ENCODE data around the gene VSTM4.

The VSTM4 gene

GRCh38 chr10:49040601-49041000, 74.7 kb downstream of the VSTM4 start:
- Mint-ChIP-seq H3K4me1 (peaks cover 5% of the 10 kb centered on the region), H3K4me3 (no peak overlapping the region), H3K9me3 (no peaks in the 10 kb centered on the region), H3K36me3 (ENCODE audit: low read depth) (peaks cover under 1% of the 10 kb centered on the region), H3K27me3 (ENCODE audit: low read depth, poor library complexity) (peaks cover 22% of the 10 kb centered on the region), H3K27ac (no peak overlapping the region)
- no peak for DNase-seq
- no peak for TF ChIP-seq CTCF (IDR thresholded peaks at IDR 0.05)

GRCh38 chr10:49039409-49039808, 75.9 kb downstream of the VSTM4 start:
- Mint-ChIP-seq H3K27me3 (ENCODE audit: low read depth, poor library complexity) (peaks cover 21% of the 10 kb centered on the region), H3K27ac (no peak overlapping the region), H3K36me3 (ENCODE audit: low read depth) (no peaks in the 10 kb centered on the region), H3K4me3 (no peak overlapping the region), H3K9me3 (no peaks in the 10 kb centered on the region), H3K4me1 (peaks cover 5% of the 10 kb centered on the region)
- no peak for TF ChIP-seq CTCF (IDR thresholded peaks at IDR 0.05)
- DNase-seq, result no peak

- no peak for TF ChIP-seq CTCF (IDR thresholded peaks at IDR 0.05)
- peaks cover 5% of the 10 kb centered on the region for H3K4me1 Mint-ChIP-seq
- no peaks in the 10 kb centered on the region for H3K36me3 Mint-ChIP-seq (ENCODE audit: low read depth)
- no peak for DNase-seq
- peaks cover 18% of the 10 kb centered on the region for H3K27me3 Mint-ChIP-seq (ENCODE audit: low read depth, poor library complexity)
- no peak overlapping the region for H3K27ac Mint-ChIP-seq
- H3K9me3 Mint-ChIP-seq, result no peaks in the 10 kb centered on the region
- H3K4me3 Mint-ChIP-seq, result no peak overlapping the region
Observed at GRCh38 chr10:49038711-49039110, 76.6 kb downstream of the VSTM4 start.

- H3K27ac Mint-ChIP-seq, result no peak overlapping the region
- H3K4me3 Mint-ChIP-seq, result no peak overlapping the region
- no peak for DNase-seq
- TF ChIP-seq CTCF (IDR thresholded peaks at IDR 0.05), result no peak
- H3K4me1 Mint-ChIP-seq, result peaks cover 5% of the 10 kb centered on the region
- H3K27me3 Mint-ChIP-seq (ENCODE audit: low read depth, poor library complexity), result peaks cover 12% of the 10 kb centered on the region
- no peaks in the 10 kb centered on the region for H3K9me3 Mint-ChIP-seq
- H3K36me3 Mint-ChIP-seq (ENCODE audit: low read depth), result no peaks in the 10 kb centered on the region
Observed at GRCh38 chr10:49037187-49037586, 78.1 kb downstream of the VSTM4 start.

GRCh38 chr10:49036638-49037037, 78.7 kb downstream of the VSTM4 start:
- no peak for DNase-seq
- H3K9me3 Mint-ChIP-seq, result no peaks in the 10 kb centered on the region
- H3K27me3 Mint-ChIP-seq (ENCODE audit: low read depth, poor library complexity), result peaks cover 12% of the 10 kb centered on the region
- no peak overlapping the region for H3K4me3 Mint-ChIP-seq
- H3K36me3 Mint-ChIP-seq (ENCODE audit: low read depth), result no peaks in the 10 kb centered on the region
- TF ChIP-seq CTCF (IDR thresholded peaks at IDR 0.05), result no peak
- H3K4me1 Mint-ChIP-seq, result peaks cover 5% of the 10 kb centered on the region
- no peak overlapping the region for H3K27ac Mint-ChIP-seq

GRCh38 chr10:49035920-49036319, 79.4 kb downstream of the VSTM4 start:
- no peaks in the 10 kb centered on the region for H3K36me3 Mint-ChIP-seq (ENCODE audit: low read depth)
- no peaks in the 10 kb centered on the region for H3K9me3 Mint-ChIP-seq
- peaks cover 5% of the 10 kb centered on the region for H3K4me1 Mint-ChIP-seq
- no peak for TF ChIP-seq CTCF (IDR thresholded peaks at IDR 0.05)
- no peak overlapping the region for H3K4me3 Mint-ChIP-seq
- DNase-seq, result no peak
- H3K27ac Mint-ChIP-seq, result no peak overlapping the region
- H3K27me3 Mint-ChIP-seq (ENCODE audit: low read depth, poor library complexity), result peaks cover 12% of the 10 kb centered on the region

Measured in nephron progenitor cell (in vitro differentiated cells).